Caco-2 (cell line): ENCODE measurements around the gene CEL. TPM values are rescaled to one million over a fixed set of nuclear protein-coding genes. Genes with fewer than 3 reads are reported as not detected.
"Not testable (repeated sequence)": the region's sequence is repeated elsewhere in the genome, so short reads cannot be mapped to it uniquely, and the experiment has no call there.

Experiments
- BruUV-seq: library from RNA; stranded (reverse); fragments of 400-500 nt; replicated peaks from 2 replicates; lab custom pipeline; 2021; lab: Mats Ljungman, UMichigan
- CTCF ChIA-PET: fragments of 300-600 bp; sonication (Branson Sonifier 250); formaldehyde crosslinking; loops from one replicate; lab custom pipeline; 2022; ENCODE audit warnings: antibody characterized with exemption; lab: Charles Lee
- POLR2A ChIA-PET: fragments of 300-600 bp; sonication (Branson Sonifier 250); formaldehyde crosslinking; loops from one replicate; lab custom pipeline; 2022; ENCODE audit warnings: antibody characterized with exemption; lab: Charles Lee
- DNase-seq, 2 experiments: peaks; one replicate each; pipeline versions ENCODE4 v3.0.0 to v3.0.0-alpha.2; 2020 to 2022
- H3K27me3 ChIP-seq: replicated peaks from 2 replicates; pipeline ENCODE4 v1.6.0; 2011; ENCODE audit warnings: low read length; ENCODE audit not compliant: control insufficient read depth, insufficient read depth
- H3K36me3 ChIP-seq: 2 replicates; pipeline ENCODE4 v1.5.1; 2011; ENCODE audit warnings: low read length; ENCODE audit not compliant: control insufficient read depth, insufficient read depth
- H3K4me1 ChIP-seq: fragments of 250-450 bp; sonication (Bioruptor Pico); 2 replicates; pipeline ENCODE4 v1.5.1; 2020; ENCODE audit warnings: mild to moderate bottlenecking
- H3K4me3 ChIP-seq: 2 replicates; pipeline ENCODE4 v1.5.1; 2011; ENCODE audit warnings: low read depth, mild to moderate bottlenecking, control low read depth, low read length
- H3K9me3 ChIP-seq: fragments of 250-450 bp; sonication (Bioruptor Pico); 2 replicates; pipeline ENCODE4 v1.5.1; 2020; ENCODE audit warnings: mild to moderate bottlenecking, moderate library complexity
- H3K27ac Mint-ChIP-seq: one replicate; pipeline ENCODE4 v1.8.0; 2022; ENCODE audit warnings: mixed read lengths; ENCODE audit not compliant: unreplicated experiment
- H3K27me3 Mint-ChIP-seq: one replicate; pipeline ENCODE4 v1.8.0; 2022; ENCODE audit warnings: mixed read lengths; ENCODE audit not compliant: insufficient read depth, unreplicated experiment
- H3K36me3 Mint-ChIP-seq: one replicate; pipeline ENCODE4 v1.8.0; 2022; ENCODE audit warnings: mild to moderate bottlenecking, mixed read lengths; ENCODE audit not compliant: insufficient read depth, unreplicated experiment
- H3K4me1 Mint-ChIP-seq: one replicate; pipeline ENCODE4 v1.8.0; 2022; ENCODE audit warnings: low read depth, mixed read lengths; ENCODE audit not compliant: unreplicated experiment
- H3K4me3 Mint-ChIP-seq: one replicate; pipeline ENCODE4 v1.8.0; 2022; ENCODE audit warnings: mild to moderate bottlenecking, moderate library complexity, mixed read lengths; ENCODE audit not compliant: unreplicated experiment
- H3K9me3 Mint-ChIP-seq: one replicate; pipeline ENCODE4 v1.8.0; 2022; ENCODE audit warnings: mixed read lengths; ENCODE audit not compliant: unreplicated experiment
- intact Hi-C: fragments of 100-400 bp; cut with micrococcal nuclease; formaldehyde crosslinking; loops from one replicate; pipeline ENCODE4 v1.10.0; 2022; ENCODE audit not compliant: unreplicated experiment
- total RNA-seq: library from RNA; stranded (reverse); gene quantifications from 2 replicates; pipeline ENCODE4 v1.2.3, GENCODE V29; 2022
- TF ChIP-seq, protein P1 (sequence below), 2 experiments: fragments of 200-600 bp in 1 of 2; IDR thresholded peaks; 1 replicate in 1 of 2; 2 replicates in 1 of 2; pipeline versions ENCODE4 v1.5.1 to v1.8.0; 2011 to 2022; ENCODE audit warnings: antibody characterized with exemption in 1 of 2, control low read depth in 1 of 2, inconsistent platforms in 1 of 2, low read depth in 1 of 2, low read length in 1 of 2, mild to moderate bottlenecking in 1 of 2, moderate library complexity in 1 of 2; ENCODE audit not compliant: insufficient read depth in 1 of 2, severe bottlenecking in 1 of 2, unreplicated experiment in 1 of 2

The CEL gene
- total RNA-seq, 1 experiment from 2014 or later, result 2.0 TPM

DNA sequence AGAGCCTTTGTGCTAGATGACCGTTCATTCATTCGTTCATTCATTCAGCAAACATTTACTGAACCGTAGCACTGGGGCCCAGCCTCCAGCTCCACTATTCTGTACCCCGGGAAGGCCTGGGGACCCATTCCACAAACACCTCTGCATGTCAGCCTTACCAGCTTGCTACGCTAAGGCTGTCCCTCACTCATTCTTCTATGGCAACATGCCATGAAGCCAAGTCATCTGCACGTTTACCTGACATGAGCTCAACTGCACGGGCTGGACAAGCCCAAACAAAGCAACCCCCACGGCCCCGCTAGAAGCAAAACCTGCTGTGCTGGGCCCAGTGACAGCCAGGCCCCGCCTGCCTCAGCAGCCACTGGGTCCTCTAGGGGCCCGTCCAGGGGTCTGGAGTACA lies 6.0 kb downstream of the CEL start:
- CTCF ChIA-PET, result no interaction called here
- no TSS peak for BruUV-seq
- no peaks in the 10 kb centered on the region for H3K27me3 Mint-ChIP-seq
- peaks cover 11% of the 10 kb centered on the region for H3K36me3 Mint-ChIP-seq
- no peaks in the 10 kb centered on the region for H3K4me1 Mint-ChIP-seq
- no peaks in the 10 kb centered on the region for H3K9me3 Mint-ChIP-seq
- H3K27ac Mint-ChIP-seq, result no peak overlapping the region
- no peaks in the 10 kb centered on the region for H3K9me3 ChIP-seq
- no peaks in the 10 kb centered on the region for H3K4me1 ChIP-seq
- intact Hi-C loops, result no loop called here
- TF ChIP-seq, protein P1, sequence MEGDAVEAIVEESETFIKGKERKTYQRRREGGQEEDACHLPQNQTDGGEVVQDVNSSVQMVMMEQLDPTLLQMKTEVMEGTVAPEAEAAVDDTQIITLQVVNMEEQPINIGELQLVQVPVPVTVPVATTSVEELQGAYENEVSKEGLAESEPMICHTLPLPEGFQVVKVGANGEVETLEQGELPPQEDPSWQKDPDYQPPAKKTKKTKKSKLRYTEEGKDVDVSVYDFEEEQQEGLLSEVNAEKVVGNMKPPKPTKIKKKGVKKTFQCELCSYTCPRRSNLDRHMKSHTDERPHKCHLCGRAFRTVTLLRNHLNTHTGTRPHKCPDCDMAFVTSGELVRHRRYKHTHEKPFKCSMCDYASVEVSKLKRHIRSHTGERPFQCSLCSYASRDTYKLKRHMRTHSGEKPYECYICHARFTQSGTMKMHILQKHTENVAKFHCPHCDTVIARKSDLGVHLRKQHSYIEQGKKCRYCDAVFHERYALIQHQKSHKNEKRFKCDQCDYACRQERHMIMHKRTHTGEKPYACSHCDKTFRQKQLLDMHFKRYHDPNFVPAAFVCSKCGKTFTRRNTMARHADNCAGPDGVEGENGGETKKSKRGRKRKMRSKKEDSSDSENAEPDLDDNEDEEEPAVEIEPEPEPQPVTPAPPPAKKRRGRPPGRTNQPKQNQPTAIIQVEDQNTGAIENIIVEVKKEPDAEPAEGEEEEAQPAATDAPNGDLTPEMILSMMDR (IDR thresholded peaks at IDR 0.05; ENCODE audit: insufficient read depth in 1 of 2, low read depth in 1 of 2, low read length in 1 of 2, severe bottlenecking in 1 of 2, unreplicated experiment in 1 of 2), result no peak
- H3K4me3 ChIP-seq, result no peak overlapping the region
- no peaks in the 10 kb centered on the region for H3K36me3 ChIP-seq
- DNase-seq, result no peak
- POLR2A ChIA-PET, result no interaction called here
- H3K4me3 Mint-ChIP-seq, result no peak overlapping the region
- no peaks in the 10 kb centered on the region for H3K27me3 ChIP-seq

DNA sequence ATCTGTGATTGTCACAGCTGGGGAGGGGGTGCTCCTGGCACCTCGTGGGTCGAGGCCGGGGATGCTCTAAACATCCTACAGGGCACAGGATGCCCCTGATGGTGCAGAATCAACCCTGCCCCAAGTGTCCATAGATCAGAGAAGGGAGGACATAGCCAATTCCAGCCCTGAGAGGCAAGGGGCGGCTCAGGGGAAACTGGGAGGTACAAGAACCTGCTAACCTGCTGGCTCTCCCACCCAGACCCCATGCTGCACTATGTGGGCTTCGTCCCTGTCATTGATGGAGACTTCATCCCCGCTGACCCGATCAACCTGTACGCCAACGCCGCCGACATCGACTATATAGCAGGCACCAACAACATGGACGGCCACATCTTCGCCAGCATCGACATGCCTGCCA lies 6.7 kb downstream of the CEL start:
- H3K27me3 ChIP-seq, H3K27ac Mint-ChIP-seq, POLR2A ChIA-PET, H3K4me3 Mint-ChIP-seq, H3K9me3 Mint-ChIP-seq, H3K9me3 ChIP-seq, intact Hi-C loops, CTCF ChIA-PET, H3K4me1 Mint-ChIP-seq, DNase-seq, H3K27me3 Mint-ChIP-seq, H3K36me3 Mint-ChIP-seq, BruUV-seq, H3K36me3 ChIP-seq, H3K4me1 ChIP-seq, H3K4me3 ChIP-seq: not testable (repeated sequence)

DNA sequence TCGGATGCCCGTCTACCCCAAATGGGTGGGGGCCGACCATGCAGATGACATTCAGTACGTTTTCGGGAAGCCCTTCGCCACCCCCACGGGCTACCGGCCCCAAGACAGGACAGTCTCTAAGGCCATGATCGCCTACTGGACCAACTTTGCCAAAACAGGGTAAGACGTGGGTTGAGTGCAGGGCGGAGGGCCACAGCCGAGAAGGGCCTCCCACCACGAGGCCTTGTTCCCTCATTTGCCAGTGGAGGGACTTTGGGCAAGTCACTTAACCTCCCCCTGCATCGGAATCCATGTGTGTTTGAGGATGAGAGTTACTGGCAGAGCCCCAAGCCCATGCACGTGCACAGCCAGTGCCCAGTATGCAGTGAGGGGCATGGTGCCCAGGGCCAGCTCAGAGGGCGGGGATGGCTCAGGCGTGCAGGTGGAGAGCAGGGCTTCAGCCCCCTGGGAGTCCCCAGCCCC lies 8.8 kb downstream of the CEL start:
- CTCF ChIA-PET, H3K36me3 Mint-ChIP-seq, H3K27me3 Mint-ChIP-seq, H3K27me3 ChIP-seq, BruUV-seq, H3K4me1 ChIP-seq, H3K4me3 ChIP-seq, intact Hi-C loops, H3K27ac Mint-ChIP-seq, H3K4me3 Mint-ChIP-seq, DNase-seq, H3K4me1 Mint-ChIP-seq, H3K36me3 ChIP-seq, H3K9me3 ChIP-seq, H3K9me3 Mint-ChIP-seq: not testable (repeated sequence)
- POLR2A ChIA-PET, result interaction anchor here (0.6 kb wide), 1 partner anchor 325 kb away, joined by 3 read pairs; no protein-coding TSS in a partner anchor

DNA sequence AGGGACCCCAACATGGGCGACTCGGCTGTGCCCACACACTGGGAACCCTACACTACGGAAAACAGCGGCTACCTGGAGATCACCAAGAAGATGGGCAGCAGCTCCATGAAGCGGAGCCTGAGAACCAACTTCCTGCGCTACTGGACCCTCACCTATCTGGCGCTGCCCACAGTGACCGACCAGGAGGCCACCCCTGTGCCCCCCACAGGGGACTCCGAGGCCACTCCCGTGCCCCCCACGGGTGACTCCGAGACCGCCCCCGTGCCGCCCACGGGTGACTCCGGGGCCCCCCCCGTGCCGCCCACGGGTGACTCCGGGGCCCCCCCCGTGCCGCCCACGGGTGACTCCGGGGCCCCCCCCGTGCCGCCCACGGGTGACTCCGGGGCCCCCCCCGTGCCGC lies 9.2 kb downstream of the CEL start:
- H3K4me1 Mint-ChIP-seq, CTCF ChIA-PET, H3K27me3 ChIP-seq, intact Hi-C loops, H3K4me3 ChIP-seq, H3K27me3 Mint-ChIP-seq, H3K9me3 Mint-ChIP-seq, BruUV-seq, H3K4me3 Mint-ChIP-seq, H3K36me3 ChIP-seq, H3K36me3 Mint-ChIP-seq, DNase-seq, H3K4me1 ChIP-seq, H3K27ac Mint-ChIP-seq, H3K9me3 ChIP-seq, POLR2A ChIA-PET: not testable (repeated sequence)
